NCI-H510A (cell line): ENCODE data around the gene NFS1.
"Not testable (repeated sequence)": the region's sequence is repeated elsewhere in the genome, so short reads cannot be mapped to it uniquely, and the experiment has no call there.

Experiments used
- DNase-seq: peaks from one replicate; lab custom pipeline; 2025; lab: John Stamatoyannopoulos, UW

The NFS1 gene

GRCh38 chr20:35708502-35708901, 9.3 kb upstream of the NFS1 start:
- no peak for DNase-seq

GRCh38 chr20:35706591-35707529, 7.7 kb upstream of the NFS1 start:
- DNase-seq = not testable (repeated sequence)

GRCh38 chr20:35705894-35706293, 6.7 kb upstream of the NFS1 start:
- DNase-seq = not testable (repeated sequence)

- DNase-seq = no peak
Measured at GRCh38 chr20:35704514-35705261, 5.5 kb upstream of the NFS1 start.

GRCh38 chr20:35702824-35703695, 3.9 kb upstream of the NFS1 start:
- DNase-seq = no peak

- no peak for DNase-seq
Measured at GRCh38 chr20:35702051-35702823, 3.1 kb upstream of the NFS1 start.

GRCh38 chr20:35700625-35701148, 1.5 kb upstream of the NFS1 start:
- DNase-seq = no peak

- DNase-seq = no peak
Measured at GRCh38 chr20:35699957-35700624, 939 bp upstream of the NFS1 start.

- DNase-seq = no peak
Measured at GRCh38 chr20:35698298-35699126, 640 bp downstream of the NFS1 start.

GRCh38 chr20:35697696-35698297, 1.4 kb downstream of the NFS1 start:
- DNase-seq = no peak

GRCh38 chr20:35695978-35696377, 3.2 kb downstream of the NFS1 start:
- no peak for DNase-seq

- DNase-seq = no peak
Measured at GRCh38 chr20:35695245-35695749, 3.9 kb downstream of the NFS1 start.

- no peak for DNase-seq
Measured at GRCh38 chr20:35690265-35690664, 8.9 kb downstream of the NFS1 start.

GRCh38 chr20:35686872-35687271, 12.3 kb downstream of the NFS1 start:
- not testable (repeated sequence) for DNase-seq

- not testable (repeated sequence) for DNase-seq
Measured at GRCh38 chr20:35685368-35685767, 13.8 kb downstream of the NFS1 start.

GRCh38 chr20:35681960-35682359, 17.2 kb downstream of the NFS1 start:
- DNase-seq = no peak

- DNase-seq = no peak
Measured at GRCh38 chr20:35680452-35681183, 18.5 kb downstream of the NFS1 start.

- DNase-seq = no peak
Measured at GRCh38 chr20:35674921-35675320, 24.2 kb downstream of the NFS1 start.
